ENCODE results near the gene ECT2.
"Not testable (repeated sequence)": the region's sequence is repeated elsewhere in the genome, so short reads cannot be mapped to it uniquely, and the experiment has no call there.

The ECT2 gene

DNA sequence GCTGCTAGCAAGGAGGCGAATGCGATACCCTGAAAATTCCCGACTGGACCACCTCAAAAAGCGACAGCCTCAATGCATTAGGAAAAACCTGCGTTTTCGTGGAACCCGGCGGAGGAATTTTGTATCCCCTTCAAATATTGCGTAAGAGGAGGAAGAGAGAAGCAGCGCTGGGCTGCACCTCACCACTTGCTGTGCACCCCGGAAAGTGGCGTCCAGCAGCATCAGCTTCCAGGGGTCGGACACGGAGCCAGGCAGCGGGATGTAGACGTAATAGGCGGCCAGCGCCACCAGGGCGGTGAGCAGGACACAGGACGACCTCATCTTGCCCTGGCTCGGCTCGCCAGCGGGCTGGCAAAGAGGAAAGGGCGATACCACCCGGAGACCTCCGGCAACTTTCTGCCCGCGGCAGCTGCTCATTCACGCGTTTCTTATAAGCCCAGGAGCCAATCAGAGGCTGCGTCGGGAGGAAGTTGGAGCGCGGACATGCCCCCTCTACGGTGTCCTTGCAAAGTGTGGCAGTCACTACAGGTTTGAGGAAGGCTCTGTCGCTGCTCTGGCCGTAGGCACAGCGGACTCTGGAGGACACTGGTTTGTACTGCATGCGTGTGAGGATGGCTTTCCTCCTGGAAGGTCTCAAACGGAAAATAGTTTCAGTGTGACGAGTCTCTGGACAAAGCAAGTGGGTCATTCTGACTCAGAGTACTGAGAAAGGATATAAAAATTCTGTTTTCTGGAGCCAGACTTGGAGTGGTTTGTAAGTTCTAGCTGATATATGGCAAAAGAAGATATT, 39.7 kb upstream of the ECT2 start, which contains the start of gene NCEH1:
Gene NCEH1 (minus strand): TSS at position 404 of the 790 bp plus-strand sequence. CDS start 83 bp downstream, at position 321.
- TF ChIP-seq, protein P1, sequence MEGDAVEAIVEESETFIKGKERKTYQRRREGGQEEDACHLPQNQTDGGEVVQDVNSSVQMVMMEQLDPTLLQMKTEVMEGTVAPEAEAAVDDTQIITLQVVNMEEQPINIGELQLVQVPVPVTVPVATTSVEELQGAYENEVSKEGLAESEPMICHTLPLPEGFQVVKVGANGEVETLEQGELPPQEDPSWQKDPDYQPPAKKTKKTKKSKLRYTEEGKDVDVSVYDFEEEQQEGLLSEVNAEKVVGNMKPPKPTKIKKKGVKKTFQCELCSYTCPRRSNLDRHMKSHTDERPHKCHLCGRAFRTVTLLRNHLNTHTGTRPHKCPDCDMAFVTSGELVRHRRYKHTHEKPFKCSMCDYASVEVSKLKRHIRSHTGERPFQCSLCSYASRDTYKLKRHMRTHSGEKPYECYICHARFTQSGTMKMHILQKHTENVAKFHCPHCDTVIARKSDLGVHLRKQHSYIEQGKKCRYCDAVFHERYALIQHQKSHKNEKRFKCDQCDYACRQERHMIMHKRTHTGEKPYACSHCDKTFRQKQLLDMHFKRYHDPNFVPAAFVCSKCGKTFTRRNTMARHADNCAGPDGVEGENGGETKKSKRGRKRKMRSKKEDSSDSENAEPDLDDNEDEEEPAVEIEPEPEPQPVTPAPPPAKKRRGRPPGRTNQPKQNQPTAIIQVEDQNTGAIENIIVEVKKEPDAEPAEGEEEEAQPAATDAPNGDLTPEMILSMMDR (IDR thresholded peaks at IDR 0.05; ENCODE audit: insufficient read depth, low read length, missing control alignments), result peak; percentile 82
- CTCF ChIA-PET, result interaction anchor here (0.6 to 2.5 kb wide), 14 partner anchors 14 to 79 kb away, joined by 3 to 10 read pairs (median 4); partner anchors contain the start of gene ECT2
- H3K4me3 ChIP-seq (ENCODE audit: low read depth, low read length), result peak within 1 kb of the TSS; percentile 94
- POLR2A ChIA-PET, result interaction anchor here (0.8 to 2.3 kb wide), 2 partner anchors 39 to 79 kb away, joined by 3 to 14 read pairs; partner anchors contain the start of gene ECT2
- peak; percentile 94 for DNase-seq (ENCODE audit: low read depth, low spot score)

DNA sequence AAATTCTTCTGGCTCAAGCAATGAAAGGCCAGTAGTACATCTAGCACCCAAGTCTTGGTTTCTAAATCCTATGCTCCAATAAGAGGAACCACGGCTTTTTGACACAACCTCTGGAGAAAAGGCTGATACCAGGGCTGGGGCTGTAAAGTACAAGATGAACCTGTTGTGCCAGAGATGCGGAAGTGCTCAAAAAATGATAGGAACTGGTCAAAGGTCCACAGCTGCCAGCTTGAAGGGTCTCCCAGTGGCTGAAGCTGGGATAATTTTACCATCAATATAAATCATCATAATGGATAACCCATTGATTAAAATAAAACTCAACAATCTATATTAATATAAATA, 39.1 kb upstream of the ECT2 start:
- TF ChIP-seq, protein P1 (IDR thresholded peaks at IDR 0.05; ENCODE audit: insufficient read depth, low read length, missing control alignments), result no peak
- CTCF ChIA-PET, result interaction anchor here (0.6 to 2.5 kb wide), 10 partner anchors 13 to 39 kb away, joined by 3 to 10 read pairs (median 4); partner anchors contain the start of gene ECT2

DNA sequence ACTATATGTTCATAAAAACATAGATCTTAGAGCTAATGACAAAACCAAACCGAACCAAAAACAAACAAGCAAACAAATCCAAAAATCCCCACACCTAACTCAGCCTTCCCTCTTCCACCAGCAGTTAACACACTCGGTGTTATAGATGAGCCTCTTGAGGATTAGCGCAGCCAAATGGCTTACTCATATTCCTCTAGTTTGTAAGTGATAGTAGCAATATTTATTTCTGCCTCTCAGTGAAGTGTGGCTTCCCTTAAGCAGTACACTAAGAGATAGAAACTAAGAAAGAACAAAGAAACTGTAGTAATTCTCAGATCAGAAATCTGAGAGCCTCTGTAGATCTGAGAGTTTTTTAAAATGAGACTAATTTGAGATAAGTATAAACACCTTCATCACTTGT, 37.2 kb upstream of the ECT2 start:
- DNase-seq (ENCODE audit: low read depth, low spot score), result no peak
- POLR2A ChIA-PET, result no interaction called here
- CTCF ChIA-PET, result interaction anchor here (0.9 to 2.0 kb wide), 3 partner anchors 20 to 42 kb away, joined by 3 to 10 read pairs (median 3); partner anchors contain the start of gene ECT2
- no peak overlapping the region for H3K4me3 ChIP-seq (ENCODE audit: low read depth, low read length)
- TF ChIP-seq, protein P1 (IDR thresholded peaks at IDR 0.05; ENCODE audit: insufficient read depth, low read length, missing control alignments), result no peak

More for the DNA sequence above, 39.1 kb upstream of the ECT2 start:
- H3K4me3 ChIP-seq (ENCODE audit: low read depth, low read length), result peak overlapping the region; percentile 94
- DNase-seq (ENCODE audit: low read depth, low spot score), result no peak
- POLR2A ChIA-PET, result interaction anchor here (2.3 kb wide), 1 partner anchor 38 kb away, joined by 14 read pairs; the partner anchor contains the start of gene ECT2

DNA sequence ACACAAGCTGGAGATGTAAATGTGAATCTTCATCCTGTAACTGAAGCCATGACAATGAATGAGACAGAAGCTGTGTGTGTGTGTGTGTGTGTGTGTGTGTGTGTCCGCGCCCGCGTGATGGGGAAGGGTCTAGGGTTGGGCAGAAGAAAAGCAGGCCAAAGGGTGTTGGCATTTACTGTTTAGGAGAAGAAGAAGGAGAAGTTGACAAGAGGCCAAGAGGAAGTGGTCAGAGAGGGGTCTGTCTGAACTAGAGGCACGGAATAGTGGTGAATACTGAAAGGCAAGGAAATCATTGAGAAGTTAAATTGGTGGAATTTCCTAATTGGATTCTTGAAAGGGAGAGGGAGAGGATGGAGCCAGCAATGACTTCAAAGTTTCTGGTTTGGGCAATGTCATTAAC, 34.0 kb upstream of the ECT2 start:
- ChIA-PET CTCF (interaction anchor here (1.4 kb wide), 1 partner anchor 15 kb away, joined by 3 read pairs; no protein-coding TSS in a partner anchor), POLR2A (no interaction called here)
- no peak for DNase-seq (ENCODE audit: low read depth, low spot score)
- TF ChIP-seq, protein P1 (IDR thresholded peaks at IDR 0.05; ENCODE audit: insufficient read depth, low read length, missing control alignments), result no peak
- no peak overlapping the region for H3K4me3 ChIP-seq (ENCODE audit: low read depth, low read length)

DNA sequence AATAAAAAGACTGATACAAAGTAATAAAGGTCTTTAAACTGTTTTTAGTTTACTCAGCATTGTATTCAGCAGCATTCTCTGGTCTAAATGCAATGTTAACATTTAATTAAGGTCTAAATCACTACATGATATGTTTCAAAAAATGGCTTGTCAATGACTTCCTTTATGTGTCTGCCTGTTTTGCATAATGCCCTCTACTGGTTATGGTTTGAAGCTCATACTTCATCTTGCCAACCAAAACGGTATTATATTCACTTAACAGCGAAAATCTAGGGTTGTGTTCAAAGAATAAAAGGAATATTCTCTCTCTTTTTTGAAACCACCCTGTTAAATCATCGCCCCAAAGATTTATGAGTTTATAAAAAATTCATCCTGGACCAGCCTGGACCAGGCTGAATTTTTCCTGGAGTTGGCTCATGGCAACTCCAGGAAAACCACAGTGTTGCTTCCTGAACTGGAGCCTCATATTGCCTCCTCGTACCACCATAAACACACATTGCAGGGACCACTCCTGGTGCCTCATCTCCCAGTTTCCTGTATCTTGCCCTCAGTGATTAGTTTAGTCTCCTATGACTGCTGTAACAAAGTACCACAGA, 32.9 kb upstream of the ECT2 start:
- CTCF ChIA-PET, result interaction anchor here (1.0 to 1.4 kb wide), 4 partner anchors 9 to 16 kb away, joined by 3 to 5 read pairs (median 3); no protein-coding TSS in a partner anchor
- POLR2A ChIA-PET, result no interaction called here
- TF ChIP-seq, protein P1 (IDR thresholded peaks at IDR 0.05; ENCODE audit: insufficient read depth, low read length, missing control alignments), result peak; percentile 13
- DNase-seq (ENCODE audit: low read depth, low spot score), result no peak
- H3K4me3 ChIP-seq (ENCODE audit: low read depth, low read length), result no peak overlapping the region

DNA sequence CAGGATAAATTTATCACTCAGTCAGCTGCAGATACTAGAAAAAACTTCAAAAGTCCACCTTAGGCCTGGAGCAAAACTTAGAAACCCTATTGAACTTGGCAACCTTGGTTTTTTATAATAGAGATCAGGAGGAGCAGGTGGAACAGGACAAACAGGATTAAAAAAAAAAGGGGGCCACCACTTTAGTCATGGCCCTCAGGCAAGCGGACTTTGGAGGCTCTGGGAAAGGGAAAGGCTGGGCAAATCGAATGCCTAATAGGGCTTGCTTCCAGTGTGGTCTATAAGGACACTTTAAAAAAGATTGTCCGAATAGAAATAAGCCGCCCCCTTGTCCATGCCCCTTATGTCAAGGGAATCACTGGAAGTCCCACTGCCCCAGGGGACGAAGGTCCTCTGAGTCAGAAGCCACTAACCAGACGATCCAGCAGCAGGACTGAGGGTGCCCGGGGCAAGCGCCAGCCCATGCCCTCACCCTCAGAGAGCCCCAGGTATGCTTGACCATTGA, 27.9 kb upstream of the ECT2 start:
- H3K4me3 ChIP-seq (ENCODE audit: low read depth, low read length); POLR2A ChIA-PET; DNase-seq (ENCODE audit: low read depth, low spot score); CTCF ChIA-PET: not testable (repeated sequence)
